CD14-positive monocyte (primary cell): ENCODE measurements around the gene CEBPE. TPM values are rescaled to one million over a fixed set of nuclear protein-coding genes. Genes with fewer than 3 reads are reported as not detected.

Experiments
- DNase-seq, 3 donors: peaks; one replicate each; pipeline ENCODE4 v3.0.0-alpha.2; 2011 to 2022
- H2AFZ ChIP-seq: 2 replicates; pipeline ENCODE4 v1.6.0; 2012; ENCODE audit warnings: mild to moderate bottlenecking, low read depth, low read length, inconsistent platforms; ENCODE audit not compliant: insufficient read depth, poor library complexity, severe bottlenecking
- H3K27ac ChIP-seq, 2 donors: 1 replicate in 1 of 2; 2 replicates in 1 of 2; pipeline ENCODE4 v1.5.1; 2012 to 2013; ENCODE audit warnings: low read length in 2 of 2, control low read depth in 1 of 2, inconsistent platforms in 1 of 2, low read depth in 1 of 2, mild to moderate bottlenecking in 1 of 2
- H3K27me3 ChIP-seq, 2 donors: one replicate each; pipeline versions ENCODE4 v1.6.0 to v1.6.1; 2011 to 2013; ENCODE audit warnings: low read length in 2 of 2; ENCODE audit not compliant: control insufficient read depth in 2 of 2, insufficient read depth in 2 of 2
- H3K36me3 ChIP-seq, 2 donors: replicated peaks in 1 of 2; 1 replicate in 1 of 2; 2 replicates in 1 of 2; pipeline versions ENCODE4 v1.5.1 to v1.6.1; 2012 to 2013; ENCODE audit warnings: low read length in 2 of 2, control low read depth in 1 of 2, inconsistent platforms in 1 of 2, mild to moderate bottlenecking in 1 of 2; ENCODE audit not compliant: insufficient read depth in 2 of 2, control insufficient read depth in 1 of 2
- H3K4me1 ChIP-seq, 2 donors: 1 replicate in 1 of 2; 2 replicates in 1 of 2; pipeline versions ENCODE4 v1.5.1 to v1.6.1; 2012 to 2013; ENCODE audit warnings: low read length in 2 of 2, control low read depth in 1 of 2, inconsistent platforms in 1 of 2, mild to moderate bottlenecking in 1 of 2, moderate library complexity in 1 of 2; ENCODE audit not compliant: insufficient read depth in 2 of 2, control insufficient read depth in 1 of 2
- H3K4me2 ChIP-seq: replicated peaks from 2 replicates; pipeline ENCODE3; 2012; ENCODE audit warnings: low read length, moderate library complexity, mild to moderate bottlenecking; ENCODE audit not compliant: poor library complexity, severe bottlenecking; ENCODE audit errors: extremely low read depth
- H3K4me3 ChIP-seq, 3 experiments: fragments of 200-600 bp in 1 of 3; sonication (generic) in 1 of 3; replicated peaks in 1 of 3; 1 replicate in 2 of 3; 2 replicates in 1 of 3; pipeline ENCODE4 v1.5.1; 2011 to 2013; ENCODE audit warnings: low read length in 3 of 3, mild to moderate bottlenecking in 3 of 3, control low read depth in 2 of 3, low read depth in 2 of 3, inconsistent platforms in 1 of 3, moderate library complexity in 1 of 3
- H3K79me2 ChIP-seq: 2 replicates; pipeline ENCODE4 v1.6.0; 2012; ENCODE audit warnings: mild to moderate bottlenecking, control low read depth, inconsistent platforms, low read length, moderate library complexity; ENCODE audit not compliant: insufficient read depth
- H3K9ac ChIP-seq: 2 replicates; pipeline ENCODE4 v1.6.0; 2017; ENCODE audit warnings: low read length, mild to moderate bottlenecking; ENCODE audit not compliant: insufficient read depth, poor library complexity, severe bottlenecking
- H3K9me3 ChIP-seq, 2 donors: replicated peaks in 1 of 2; 1 replicate in 1 of 2; 2 replicates in 1 of 2; pipeline versions ENCODE4 v1.5.1 to v1.6.1; 2012 to 2013; ENCODE audit warnings: low read length in 2 of 2, control low read depth in 1 of 2; ENCODE audit not compliant: control insufficient read depth in 1 of 2, insufficient read depth in 1 of 2
- H4K20me1 ChIP-seq: 2 replicates; pipeline ENCODE4 v1.6.0; 2012; ENCODE audit warnings: mild to moderate bottlenecking, low read length, control low read depth, moderate library complexity; ENCODE audit not compliant: insufficient read depth
- H3K27ac Mint-ChIP-seq, 7 donors: one replicate each; pipeline ENCODE4 v1.8.0; 2020; ENCODE audit warnings: mild to moderate bottlenecking in 7 of 7, mixed read lengths in 7 of 7, moderate library complexity in 6 of 7, inconsistent platforms in 2 of 7
- H3K27me3 Mint-ChIP-seq, 3 donors: one replicate each; pipeline ENCODE4 v1.8.0; 2021 to 2022; ENCODE audit warnings: low read depth in 3 of 3, mild to moderate bottlenecking in 3 of 3, mixed read lengths in 3 of 3, moderate library complexity in 3 of 3, inconsistent platforms in 1 of 3
- H3K36me3 Mint-ChIP-seq, 2 donors: one replicate each; pipeline ENCODE4 v1.8.0; 2020; ENCODE audit warnings: mixed read lengths in 2 of 2, inconsistent platforms in 1 of 2, mild to moderate bottlenecking in 1 of 2
- H3K4me1 Mint-ChIP-seq: one replicate; pipeline ENCODE4 v1.8.0; 2020; ENCODE audit warnings: mild to moderate bottlenecking, mixed read lengths
- H3K4me3 Mint-ChIP-seq, 2 donors: one replicate each; pipeline ENCODE4 v1.8.0; 2020; ENCODE audit warnings: mild to moderate bottlenecking in 2 of 2, mixed read lengths in 2 of 2, moderate library complexity in 1 of 2
- H3K9me3 Mint-ChIP-seq, 7 donors: one replicate each; pipeline ENCODE4 v1.8.0; 2020 to 2022; ENCODE audit warnings: mixed read lengths in 7 of 7, mild to moderate bottlenecking in 6 of 7, moderate library complexity in 6 of 7, inconsistent platforms in 2 of 7
- WGBS: methylation state at CpG from one replicate; pipeline ENCODE4 v1.1.5; 2013; ENCODE audit warnings: missing lambda C conversion rate; ENCODE audit not compliant: insufficient coverage; 5-methylcytosine and 5-hydroxymethylcytosine counted together
- intact Hi-C, 2 donors: fragments of 100-400 bp; cut with micrococcal nuclease; formaldehyde crosslinking; loops; one replicate each; pipeline versions ENCODE4 v1.15.0 to v1.15.1; 2023
- polyA plus RNA-seq, 3 donors: library from polyadenylated mRNA; depleted of rRNA in 1 of 3; unstranded in 2 of 3; stranded (reverse) in 1 of 3; fragments of 300-500 nt in 2 of 3; fragments of >200 nt in 1 of 3; fragmentation: Illumina TruSeq in 2 of 3; gene quantifications; 1 replicate in 2 of 3; 2 replicates in 1 of 3; pipeline ENCODE4 v1.2.3, GENCODE V29; 2012 to 2021
- TF ChIP-seq, protein P1 (sequence below): fragments of 200-600 bp; IDR thresholded peaks from one replicate; pipeline ENCODE4 v1.8.0; 2022; ENCODE audit warnings: antibody characterized with exemption, mild to moderate bottlenecking

The CEBPE gene
- polyA plus RNA-seq, 3 donors = 0.73 to 1.5 (median 1.3) TPM

DNA sequence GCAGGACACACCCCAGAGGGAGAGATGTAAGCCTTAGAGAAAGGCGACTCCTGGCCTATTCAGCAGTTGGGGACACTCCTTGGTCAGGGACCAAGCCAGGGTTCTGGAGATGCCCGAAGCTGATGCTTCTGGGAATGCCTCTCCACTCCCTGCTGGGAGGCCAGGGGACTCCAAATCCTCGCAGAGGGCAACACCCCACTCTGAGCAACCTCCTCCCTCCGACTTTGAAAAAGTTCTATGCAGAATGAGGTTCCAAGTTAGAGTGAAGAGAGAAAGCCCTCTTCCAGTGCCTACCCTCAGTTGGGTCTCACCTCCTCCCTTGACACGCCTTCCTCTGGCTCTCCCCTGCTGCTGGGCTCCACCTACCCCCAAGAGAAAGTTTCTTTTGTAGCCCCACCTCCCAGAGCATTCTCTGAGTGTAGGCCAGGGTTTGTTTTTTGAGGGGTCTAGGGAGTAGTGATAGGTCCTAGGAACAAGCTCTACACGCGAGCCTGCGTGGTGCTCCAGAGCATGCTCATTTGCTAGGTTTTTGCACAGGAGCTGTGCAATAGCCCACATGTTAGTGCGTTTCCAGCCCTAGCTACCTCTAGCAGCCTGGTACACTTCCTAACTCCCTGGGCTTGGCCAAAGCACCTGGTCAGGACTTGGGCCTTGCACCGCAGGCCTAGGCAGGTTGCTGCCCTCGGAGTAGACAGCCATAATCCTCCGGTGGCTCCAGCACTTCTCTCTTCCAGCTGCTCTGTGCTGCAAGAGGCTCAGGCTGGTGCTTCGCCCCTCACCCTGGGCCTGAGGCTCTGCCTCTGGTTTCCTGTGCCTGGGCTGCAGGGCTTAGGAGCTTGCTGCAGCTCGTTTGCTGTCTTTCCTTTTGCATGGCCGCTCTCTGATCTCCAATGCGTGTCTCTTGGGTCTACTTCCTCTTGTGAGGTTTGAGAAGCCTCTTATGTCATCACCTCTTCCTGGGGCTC is 590 bp upstream of the CEBPE start:
- Histone ChIP-seq H3K79me2 (peaks cover 35% of the 10 kb centered on the region), H3K4me3 (peak overlapping the region; percentile 1 to 65 (median 1)), H3K27ac (peak overlapping the region; percentile 73 to 88), H3K9ac (peak overlapping the region; percentile 67), H3K36me3 (no peaks in the 10 kb centered on the region), H4K20me1 (no peaks in the 10 kb centered on the region), H3K4me2 (peak overlapping the region; percentile 73), H2AFZ (peak overlapping the region; percentile 73), H3K27me3 (no peaks in the 10 kb centered on the region), H3K4me1 (peaks cover 47 to 61% of the 10 kb centered on the region in 2 donors), H3K9me3 (no peaks in the 10 kb centered on the region)
- DNase-seq = peak; percentile 59 to 74 (median 62)
- TF ChIP-seq, protein P1, sequence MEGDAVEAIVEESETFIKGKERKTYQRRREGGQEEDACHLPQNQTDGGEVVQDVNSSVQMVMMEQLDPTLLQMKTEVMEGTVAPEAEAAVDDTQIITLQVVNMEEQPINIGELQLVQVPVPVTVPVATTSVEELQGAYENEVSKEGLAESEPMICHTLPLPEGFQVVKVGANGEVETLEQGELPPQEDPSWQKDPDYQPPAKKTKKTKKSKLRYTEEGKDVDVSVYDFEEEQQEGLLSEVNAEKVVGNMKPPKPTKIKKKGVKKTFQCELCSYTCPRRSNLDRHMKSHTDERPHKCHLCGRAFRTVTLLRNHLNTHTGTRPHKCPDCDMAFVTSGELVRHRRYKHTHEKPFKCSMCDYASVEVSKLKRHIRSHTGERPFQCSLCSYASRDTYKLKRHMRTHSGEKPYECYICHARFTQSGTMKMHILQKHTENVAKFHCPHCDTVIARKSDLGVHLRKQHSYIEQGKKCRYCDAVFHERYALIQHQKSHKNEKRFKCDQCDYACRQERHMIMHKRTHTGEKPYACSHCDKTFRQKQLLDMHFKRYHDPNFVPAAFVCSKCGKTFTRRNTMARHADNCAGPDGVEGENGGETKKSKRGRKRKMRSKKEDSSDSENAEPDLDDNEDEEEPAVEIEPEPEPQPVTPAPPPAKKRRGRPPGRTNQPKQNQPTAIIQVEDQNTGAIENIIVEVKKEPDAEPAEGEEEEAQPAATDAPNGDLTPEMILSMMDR = no peak
- Mint-ChIP-seq H3K27ac (peak overlapping the region; percentile 88 to 94 (median 92)), H3K4me3 (peak overlapping the region; percentile 73 to 91), H3K9me3 (no peaks in the 10 kb centered on the region), H3K4me1 (peaks cover 68% of the 10 kb centered on the region), H3K36me3 (peaks cover 0 to 4% of the 10 kb centered on the region in 2 donors), H3K27me3 (peaks cover 0 to 2% (median 0%) of the 10 kb centered on the region in 3 donors)
- WGBS = 19% methylated on average over 11 of the region's 16 CpGs
- intact Hi-C loops = loop anchor here (1.0 to 2.0 kb wide), 2 partner anchors 65 to 68 kb away; no protein-coding TSS in a partner anchor

DNA sequence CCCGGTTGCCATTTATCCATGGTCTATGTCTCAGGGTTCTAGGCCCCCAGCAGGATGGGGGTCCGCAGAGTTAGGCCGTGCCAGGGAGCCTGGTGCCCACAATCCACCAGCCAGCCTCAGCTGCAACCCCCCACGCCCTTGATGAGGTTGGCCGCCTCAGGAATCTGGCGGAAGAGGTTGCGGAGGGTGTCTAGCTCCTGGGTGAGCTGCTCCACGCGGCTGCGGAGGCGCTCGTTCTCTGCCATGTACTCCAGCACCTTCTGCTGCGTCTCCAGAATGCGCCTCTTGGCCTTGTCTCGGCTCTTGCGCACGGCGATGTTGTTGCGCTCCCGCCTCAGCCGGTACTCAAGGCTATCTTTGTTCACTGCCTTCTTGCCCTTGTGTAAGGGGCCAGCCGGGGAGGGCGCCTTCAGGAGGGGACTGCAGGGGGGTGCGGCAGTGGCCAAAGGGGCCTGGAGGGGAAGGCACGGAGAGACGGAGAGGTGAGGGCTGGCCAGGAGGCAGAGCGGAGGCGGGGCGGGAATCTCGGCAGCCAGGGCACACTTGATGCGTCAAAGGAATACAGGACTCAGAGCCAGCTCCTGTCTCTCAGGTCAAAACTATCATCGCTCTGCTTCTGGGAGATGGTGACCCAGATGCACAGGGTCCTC is 1.6 kb downstream of the CEBPE start:
- Mint-ChIP-seq H3K4me1 (peaks cover 84% of the 10 kb centered on the region), H3K27me3 (peaks cover 0 to 4% (median 0%) of the 10 kb centered on the region in 3 donors), H3K9me3 (no peaks in the 10 kb centered on the region), H3K27ac (peak overlapping the region in 2 of 7 donors; percentile 32 to 94), H3K36me3 (peaks cover 0 to 6% of the 10 kb centered on the region in 2 donors), H3K4me3 (peak overlapping the region in 1 of 2 donors; percentile 91)
- TF ChIP-seq, protein P1 = no peak
- Histone ChIP-seq H3K4me1 (peaks cover 68 to 82% of the 10 kb centered on the region in 2 donors), H3K9ac (no peak overlapping the region), H3K27me3 (no peaks in the 10 kb centered on the region), H3K4me3 (no peak overlapping the region), H3K27ac (peak overlapping the region in 1 of 2 donors; percentile 88), H4K20me1 (no peaks in the 10 kb centered on the region), H3K36me3 (no peaks in the 10 kb centered on the region), H3K79me2 (peaks cover 35% of the 10 kb centered on the region), H3K4me2 (peak overlapping the region; percentile 73), H2AFZ (no peak overlapping the region), H3K9me3 (no peaks in the 10 kb centered on the region)
- intact Hi-C loops = no loop called here
- WGBS = 95% methylated on average over 30 of the region's 32 CpGs
- no peak for DNase-seq
